IMR-90 (cell line): ENCODE results near the gene TOR4A. TPM values are rescaled to one million over a fixed set of nuclear protein-coding genes. Genes with fewer than 3 reads are reported as not detected.

Experiments used
- ATAC-seq: fragments of 200-7000 bp; cut with Tn5 transposase; 2 replicates; pipeline ENCODE4 v1.9.1; 2020; ENCODE audit warnings: low read depth, mild to moderate bottlenecking, moderate library complexity
- BruUV-seq: library from RNA; stranded (reverse); fragments of 400-500 nt; replicated peaks from 2 replicates; lab custom pipeline; 2021; lab: Mats Ljungman, UMichigan
- CTCF ChIA-PET: fragments of 300-600 bp; formaldehyde crosslinking; extraction: SDS; loops from one replicate; lab custom pipeline; 2021; ENCODE audit warnings: antibody characterized with exemption; lab: Yijun Ruan, JAX
- POLR2A ChIA-PET: fragments of 300-600 bp; sonication (Branson Sonifier 250); formaldehyde crosslinking; loops from one replicate; lab custom pipeline; 2022; ENCODE audit warnings: antibody characterized with exemption; ENCODE audit not compliant: unreplicated experiment; lab: Charles Lee
- DNase-seq: peaks from one replicate; pipeline ENCODE4 v3.0.0; 2013
- H2AFZ ChIP-seq: replicated peaks from 2 replicates; pipeline ENCODE3; 2013; ENCODE audit warnings: low read length, mild to moderate bottlenecking; ENCODE audit not compliant: poor library complexity
- H2AK5ac ChIP-seq: 2 replicates; pipeline ENCODE4 v1.6.1; 2013; ENCODE audit warnings: low read depth, low read length, inconsistent platforms
- H2AK9ac ChIP-seq: replicated peaks from 2 replicates; pipeline ENCODE3; 2013; ENCODE audit warnings: mild to moderate bottlenecking, low read depth, low read length, moderate library complexity; ENCODE audit not compliant: poor library complexity
- H2BK120ac ChIP-seq: 2 replicates; pipeline ENCODE4 v1.6.1; 2013; ENCODE audit warnings: low read depth, low read length, inconsistent platforms
- H2BK15ac ChIP-seq: 3 replicates; pipeline ENCODE4 v1.6.1; 2013; ENCODE audit warnings: low read depth, low read length, inconsistent platforms
- H2BK20ac ChIP-seq: 2 replicates; pipeline ENCODE4 v1.6.1; 2013; ENCODE audit warnings: low read depth, mild to moderate bottlenecking, inconsistent platforms, low read length, moderate library complexity
- H2BK5ac ChIP-seq: 2 replicates; pipeline ENCODE4 v1.6.1; 2013; ENCODE audit warnings: mild to moderate bottlenecking, low read depth, low read length, inconsistent platforms; ENCODE audit not compliant: poor library complexity, severe bottlenecking
- H3K14ac ChIP-seq: replicated peaks from 2 replicates; pipeline ENCODE4 v1.6.1; 2013; ENCODE audit warnings: low read depth, low read length, inconsistent platforms
- H3K18ac ChIP-seq: 2 replicates; pipeline ENCODE4 v1.6.1; 2013; ENCODE audit warnings: low read depth, low read length, control low read depth
- H3K23ac ChIP-seq: 2 replicates; pipeline ENCODE4 v1.6.1; 2013; ENCODE audit warnings: low read depth, low read length, inconsistent platforms
- H3K27ac ChIP-seq: 2 replicates; pipeline ENCODE4 v1.5.1; 2013; ENCODE audit warnings: mild to moderate bottlenecking, control low read depth, low read length; ENCODE audit not compliant: insufficient read depth
- H3K27me3 ChIP-seq: 2 replicates; pipeline ENCODE4 v1.6.1; 2013; ENCODE audit warnings: low read length; ENCODE audit not compliant: control insufficient read depth, insufficient read depth
- H3K36me3 ChIP-seq: 2 replicates; pipeline ENCODE4 v1.6.1; 2013; ENCODE audit warnings: low read length, mixed read lengths; ENCODE audit not compliant: control insufficient read depth, insufficient read depth
- H3K4ac ChIP-seq: 2 replicates; pipeline ENCODE4 v1.6.1; 2013; ENCODE audit warnings: low read depth, low read length, inconsistent platforms
- H3K4me1 ChIP-seq: 2 replicates; pipeline ENCODE4 v1.6.1; 2013; ENCODE audit warnings: low read length, mixed read lengths; ENCODE audit not compliant: control insufficient read depth, insufficient read depth
- H3K4me2 ChIP-seq: 2 replicates; pipeline ENCODE4 v1.6.1; 2013; ENCODE audit warnings: low read depth, mild to moderate bottlenecking, control low read depth, low read length, moderate library complexity
- H3K4me3 ChIP-seq: 2 replicates; pipeline ENCODE4 v1.5.1; 2013; ENCODE audit warnings: low read depth, mild to moderate bottlenecking, control low read depth, low read length, moderate library complexity; ENCODE audit not compliant: insufficient read depth
- H3K56ac ChIP-seq: 2 replicates; pipeline ENCODE4 v1.6.1; 2013; ENCODE audit warnings: low read length, inconsistent platforms; ENCODE audit not compliant: insufficient read depth; ENCODE audit errors: extremely low read depth
- H3K79me1 ChIP-seq, 2 experiments: 2 replicates each; pipeline ENCODE4 v1.6.1; 2013; ENCODE audit warnings: low read length in 2 of 2, inconsistent platforms in 1 of 2, low read depth in 1 of 2
- H3K9ac ChIP-seq: 2 replicates; pipeline ENCODE4 v1.6.1; 2013; ENCODE audit warnings: low read depth, low read length, control low read depth
- H3K9me1 ChIP-seq: 2 replicates; pipeline ENCODE4 v1.6.1; 2013; ENCODE audit warnings: low read length, inconsistent platforms; ENCODE audit not compliant: insufficient read depth
- H3K9me3 ChIP-seq: 2 replicates; pipeline ENCODE4 v1.6.1; 2013; ENCODE audit warnings: low read length; ENCODE audit not compliant: control insufficient read depth, insufficient read depth
- H4K20me1 ChIP-seq: 2 replicates; pipeline ENCODE4 v1.6.1; 2013; ENCODE audit warnings: low read length, inconsistent platforms; ENCODE audit not compliant: insufficient read depth
- H4K5ac ChIP-seq: 2 replicates; pipeline ENCODE4 v1.6.1; 2013; ENCODE audit warnings: mild to moderate bottlenecking, low read depth, low read length, control low read depth
- H4K8ac ChIP-seq, 2 experiments: 2 replicates each; pipeline ENCODE4 v1.6.1; 2013; ENCODE audit warnings: low read depth in 2 of 2, low read length in 2 of 2, control low read depth in 1 of 2, inconsistent platforms in 1 of 2
- H4K91ac ChIP-seq: 2 replicates; pipeline ENCODE4 v1.6.1; 2013; ENCODE audit warnings: low read depth, low read length, inconsistent platforms; ENCODE audit not compliant: insufficient read depth
- CEBPB ChIP-seq: IDR thresholded peaks from 2 replicates; pipeline ENCODE4 v1.6.1; 2012; ENCODE audit warnings: low read depth, low read length, improper control_type of control experiment
- CHD1 ChIP-seq: IDR thresholded peaks from 2 replicates; pipeline ENCODE4 v1.6.1; 2012; ENCODE audit warnings: low read depth, low read length, improper control_type of control experiment
- MAFK ChIP-seq: IDR thresholded peaks from 2 replicates; pipeline ENCODE4 v1.6.1; 2012; ENCODE audit warnings: low read depth, low read length, improper control_type of control experiment
- MAZ ChIP-seq: IDR thresholded peaks from 2 replicates; pipeline ENCODE4 v1.6.1; 2012; ENCODE audit warnings: low read depth, mild to moderate bottlenecking, low read length, improper control_type of control experiment, moderate library complexity, borderline replicate concordance
- MXI1 ChIP-seq: IDR thresholded peaks from 2 replicates; pipeline ENCODE4 v1.6.1; 2012; ENCODE audit warnings: low read depth, mild to moderate bottlenecking, low read length, moderate library complexity, borderline replicate concordance
- NFE2L2 ChIP-seq: fragments of 150-350 bp; IDR thresholded peaks from 2 replicates; pipeline ENCODE4 v1.6.1; 2016; ENCODE audit warnings: low read depth, mild to moderate bottlenecking, low read length
- POLR2A ChIP-seq: IDR thresholded peaks from 2 replicates; pipeline ENCODE4 v1.6.1; 2012; ENCODE audit warnings: mild to moderate bottlenecking, low read depth, low read length
- RAD21 ChIP-seq: IDR thresholded peaks from 2 replicates; pipeline ENCODE4 v1.6.1; 2012; ENCODE audit warnings: low read length, improper control_type of control experiment
- RCOR1 ChIP-seq: IDR thresholded peaks from 2 replicates; pipeline ENCODE4 v1.6.1; 2012; ENCODE audit warnings: mild to moderate bottlenecking, low read length, improper control_type of control experiment; ENCODE audit not compliant: insufficient replicate concordance
- RFX5 ChIP-seq: IDR thresholded peaks from 2 replicates; pipeline ENCODE4 v1.8.0; 2012; ENCODE audit warnings: low read depth, mild to moderate bottlenecking, low read length, moderate library complexity
- SMC3 ChIP-seq: fragments of 150-350 bp; IDR thresholded peaks from 2 replicates; pipeline ENCODE4 v1.6.1; 2016; ENCODE audit warnings: low read depth, mild to moderate bottlenecking, antibody characterized with exemption, low read length, moderate library complexity
- whole genome bisulfite sequencing, 2 experiments: methylation state at CpG; one replicate each; pipeline versions ENCODE4 v1.1.5 to v1.1.7; 2013; ENCODE audit warnings: missing lambda C conversion rate in 2 of 2; ENCODE audit not compliant: insufficient read length in 1 of 2; ENCODE audit errors: extremely low coverage in 2 of 2; 5-methylcytosine and 5-hydroxymethylcytosine counted together
- dilution Hi-C: fragments of 300-500 bp; cut with HindIII; formaldehyde crosslinking; loops from one replicate; pipeline ENCODE4 v1.14.3; 2018; ENCODE audit warnings: low sequenced_read_pairs; ENCODE audit not compliant: unreplicated experiment
- in situ Hi-C: fragments of 300-500 bp; cut with MboI; formaldehyde crosslinking; loops from 3 replicates; pipeline ENCODE4 v1.14.3; 2019; ENCODE audit warnings: low sequenced_read_pairs, inconsistent platforms, mixed read lengths
- intact Hi-C: fragments of 100-400 bp; cut with micrococcal nuclease; formaldehyde crosslinking; loops from 2 replicates; pipeline ENCODE4 v1.10.0; 2022
- polyA plus RNA-seq, 3 experiments: library from polyadenylated mRNA; depleted of rRNA; stranded (reverse); fragments of >200 nt; gene quantifications; 2 replicates each; pipeline ENCODE4 v1.2.3, GENCODE V29; 2012; ENCODE audit warnings: low replicate concordance in 1 of 3
- total RNA-seq: library from RNA; depleted of rRNA; stranded (reverse); fragments of >200 nt; gene quantifications from 2 replicates; pipeline ENCODE4 v1.2.3, GENCODE V29; 2012
- TF ChIP-seq, protein P1 (sequence below): conservative IDR thresholded peaks from 2 replicates; pipeline ENCODE4 v1.5.1; 2012; ENCODE audit warnings: mild to moderate bottlenecking, low read depth, low read length, improper control_type of control experiment
- TF ChIP-seq, protein P2 (sequence below): fragments of 150-350 bp; IDR thresholded peaks from 2 replicates; pipeline ENCODE4 v1.6.1; 2016; ENCODE audit warnings: low read depth, mild to moderate bottlenecking, low read length, moderate library complexity, borderline replicate concordance

TOR4A gene
- total and polyA plus RNA-seq, 2 of the 4 experiments (the other 2 are of a cell fraction) = 9.7 to 22.9 TPM

DNA sequence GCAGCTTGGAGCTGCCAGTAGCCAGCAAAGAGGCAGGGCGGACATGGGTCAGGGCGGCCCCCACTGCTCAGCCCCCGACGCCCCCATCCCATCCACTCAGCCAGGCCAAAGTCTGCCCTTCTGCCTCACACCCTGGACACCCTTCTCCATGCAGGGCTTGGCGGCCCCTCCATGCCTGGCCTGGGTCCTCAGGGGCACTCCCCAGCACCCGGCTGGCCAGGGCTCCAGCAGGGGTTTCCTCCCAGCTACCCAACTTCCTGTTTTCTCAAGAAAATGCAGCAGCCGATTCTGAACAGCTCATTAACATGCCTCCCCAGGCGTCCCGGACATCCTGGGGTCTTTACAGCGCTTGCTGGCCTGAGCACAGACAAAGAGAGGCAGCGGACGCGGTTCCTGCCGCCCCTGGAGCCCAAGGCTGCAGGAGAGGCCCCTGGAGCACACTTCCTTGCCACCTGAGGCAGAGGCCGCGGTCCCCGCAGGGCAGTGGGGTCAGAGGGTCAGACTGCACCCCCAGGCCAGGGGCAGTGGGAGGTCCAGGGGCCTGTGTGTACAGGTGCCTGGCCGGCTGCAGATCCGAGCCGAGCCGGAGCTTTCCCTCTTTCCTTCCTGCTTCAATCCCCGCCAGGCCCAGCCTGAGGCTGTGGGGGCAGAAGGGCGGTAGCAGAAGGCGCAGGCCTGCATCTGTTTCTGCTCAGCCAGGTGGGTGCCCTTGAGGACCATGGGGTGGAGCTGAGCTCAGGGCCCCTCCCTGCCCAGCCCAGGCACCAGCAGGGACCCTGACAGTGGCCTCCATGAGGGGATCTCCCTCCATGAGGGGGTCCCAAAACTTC, 43.2 kb downstream of the TOR4A start:
- Histone ChIP-seq H2BK15ac (no peak overlapping the region), H4K20me1 (no peaks in the 10 kb centered on the region), H3K9me3 (no peaks in the 10 kb centered on the region), H2BK20ac (no peak overlapping the region), H3K56ac (no peak overlapping the region), H3K4me2 (no peak overlapping the region), H2AK5ac (no peak overlapping the region), H3K9ac (no peak overlapping the region), H4K5ac (no peak overlapping the region), H3K4ac (no peak overlapping the region), H4K8ac (no peak overlapping the region), H3K4me3 (no peak overlapping the region), H2AK9ac (no peak overlapping the region), H3K36me3 (no peaks in the 10 kb centered on the region), H3K4me1 (0 out of 2 replicates have a peak, but pooled peaks cover 2% of the 10 kb centered on the region), H3K9me1 (no peaks in the 10 kb centered on the region), H2AFZ (no peak overlapping the region), H2BK120ac (no peak overlapping the region), H3K27me3 (no peaks in the 10 kb centered on the region; the same call in 1 of the 2 replicates), H3K14ac (no peak overlapping the region), H2BK5ac (no peak overlapping the region), H4K91ac (no peak overlapping the region), H3K79me1 (no peaks in the 10 kb centered on the region), H3K23ac (no peak overlapping the region), H3K18ac (no peak overlapping the region), H3K27ac (no peak overlapping the region)
- TF ChIP-seq, protein P1, sequence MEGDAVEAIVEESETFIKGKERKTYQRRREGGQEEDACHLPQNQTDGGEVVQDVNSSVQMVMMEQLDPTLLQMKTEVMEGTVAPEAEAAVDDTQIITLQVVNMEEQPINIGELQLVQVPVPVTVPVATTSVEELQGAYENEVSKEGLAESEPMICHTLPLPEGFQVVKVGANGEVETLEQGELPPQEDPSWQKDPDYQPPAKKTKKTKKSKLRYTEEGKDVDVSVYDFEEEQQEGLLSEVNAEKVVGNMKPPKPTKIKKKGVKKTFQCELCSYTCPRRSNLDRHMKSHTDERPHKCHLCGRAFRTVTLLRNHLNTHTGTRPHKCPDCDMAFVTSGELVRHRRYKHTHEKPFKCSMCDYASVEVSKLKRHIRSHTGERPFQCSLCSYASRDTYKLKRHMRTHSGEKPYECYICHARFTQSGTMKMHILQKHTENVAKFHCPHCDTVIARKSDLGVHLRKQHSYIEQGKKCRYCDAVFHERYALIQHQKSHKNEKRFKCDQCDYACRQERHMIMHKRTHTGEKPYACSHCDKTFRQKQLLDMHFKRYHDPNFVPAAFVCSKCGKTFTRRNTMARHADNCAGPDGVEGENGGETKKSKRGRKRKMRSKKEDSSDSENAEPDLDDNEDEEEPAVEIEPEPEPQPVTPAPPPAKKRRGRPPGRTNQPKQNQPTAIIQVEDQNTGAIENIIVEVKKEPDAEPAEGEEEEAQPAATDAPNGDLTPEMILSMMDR = no peak
- TF ChIP-seq CEBPB (no peak), RCOR1 (no peak), RFX5 (no peak), MAFK (no peak), POLR2A (no peak), CHD1 (no peak), MXI1 (no peak), RAD21 (no peak), MAZ (no peak), NFE2L2 (no peak), SMC3 (no peak)
- TF ChIP-seq, protein P2, sequence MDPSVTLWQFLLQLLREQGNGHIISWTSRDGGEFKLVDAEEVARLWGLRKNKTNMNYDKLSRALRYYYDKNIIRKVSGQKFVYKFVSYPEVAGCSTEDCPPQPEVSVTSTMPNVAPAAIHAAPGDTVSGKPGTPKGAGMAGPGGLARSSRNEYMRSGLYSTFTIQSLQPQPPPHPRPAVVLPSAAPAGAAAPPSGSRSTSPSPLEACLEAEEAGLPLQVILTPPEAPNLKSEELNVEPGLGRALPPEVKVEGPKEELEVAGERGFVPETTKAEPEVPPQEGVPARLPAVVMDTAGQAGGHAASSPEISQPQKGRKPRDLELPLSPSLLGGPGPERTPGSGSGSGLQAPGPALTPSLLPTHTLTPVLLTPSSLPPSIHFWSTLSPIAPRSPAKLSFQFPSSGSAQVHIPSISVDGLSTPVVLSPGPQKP = no peak
- dilution Hi-C loops = no loop called here
- in situ Hi-C loops = no loop called here
- intact Hi-C loops = no loop called here
- DNase-seq = no peak
- no peak for ATAC-seq
- BruUV-seq = no TSS peak
- 49% methylated on average over 7 of the region's 24 CpGs; no CpG with 5 or more reads in 1 of the 2 experiments for WGBS, 2 experiments
- CTCF ChIA-PET = no interaction called here
- POLR2A ChIA-PET = no interaction called here
